ENCODE data around the gene CAMSAP1.
A peak's percentile ranks its signal among the peaks of the same experiment; 100 is the strongest.

Gene CAMSAP1

DNA sequence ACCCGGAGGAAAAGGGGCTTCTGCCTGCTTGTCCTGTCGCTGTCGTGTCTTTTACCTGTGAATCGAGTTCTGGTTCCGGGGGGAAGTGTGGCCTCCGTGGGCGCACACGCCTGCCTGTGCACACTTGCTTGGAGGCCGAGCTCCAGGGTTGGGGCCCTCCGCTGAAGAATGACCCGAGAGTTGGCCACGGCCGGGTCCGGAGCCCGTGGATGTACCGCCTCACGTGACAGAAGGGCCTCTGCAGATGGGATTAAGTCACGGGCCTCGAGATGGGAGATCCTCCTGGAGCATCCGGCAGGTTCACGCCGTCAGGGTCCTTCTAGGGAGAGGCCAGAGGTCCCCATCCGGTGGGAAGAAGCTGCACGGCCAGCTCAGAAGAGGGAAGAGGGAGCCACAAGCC lies 124.4 kb downstream of the CAMSAP1 start:
- Histone ChIP-seq H3K36me3 (ENCODE audit: control insufficient read depth in 2 of 2, insufficient read depth in 1 of 2, low read length in 2 of 2) (no peaks in the 10 kb centered on the region), H3K4me3 (ENCODE audit: low read depth, low read length) (no peak overlapping the region), H3K27ac (ENCODE audit: extremely low read depth, low read depth, low read length) (no peak overlapping the region), H3K9me3 (ENCODE audit: control insufficient read depth, insufficient read depth, low read depth, low read length) (no peaks in the 10 kb centered on the region), H3K4me1 (ENCODE audit: control insufficient read depth, insufficient read depth, low read length) (no peaks in the 10 kb centered on the region)
- ChIA-PET POLR2A (interaction anchor here (0.6 kb wide), 1 partner anchor 21 kb away, joined by 3 read pairs; no protein-coding TSS in a partner anchor), CTCF (interaction anchor here (0.6 to 0.8 kb wide), 3 partner anchors 311 to 631 kb away, joined by 3 to 6 read pairs (median 5); no protein-coding TSS in a partner anchor)
- 0 out of 2 replicates have a peak, but pooled peaks have one; percentile 29 for TF ChIP-seq ZNF10 (tag by site-specific recombination; IDR thresholded peaks at IDR 0.05)
- TF ChIP-seq, protein P1, sequence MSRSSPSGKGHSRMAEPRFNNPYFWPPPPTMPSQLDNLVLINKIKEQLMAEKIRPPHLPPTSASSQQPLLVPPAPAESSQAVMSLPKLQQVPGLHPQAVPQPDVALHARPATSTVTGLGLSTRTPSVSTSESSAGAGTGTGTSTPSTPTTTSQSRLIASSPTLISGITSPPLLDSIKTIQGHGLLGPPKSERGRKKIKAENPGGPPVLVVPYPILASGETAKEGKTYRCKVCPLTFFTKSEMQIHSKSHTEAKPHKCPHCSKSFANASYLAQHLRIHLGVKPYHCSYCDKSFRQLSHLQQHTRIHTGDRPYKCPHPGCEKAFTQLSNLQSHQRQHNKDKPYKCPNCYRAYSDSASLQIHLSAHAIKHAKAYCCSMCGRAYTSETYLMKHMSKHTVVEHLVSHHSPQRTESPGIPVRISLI (tag by site-specific recombination; IDR thresholded peaks at IDR 0.05) = no peak

DNA sequence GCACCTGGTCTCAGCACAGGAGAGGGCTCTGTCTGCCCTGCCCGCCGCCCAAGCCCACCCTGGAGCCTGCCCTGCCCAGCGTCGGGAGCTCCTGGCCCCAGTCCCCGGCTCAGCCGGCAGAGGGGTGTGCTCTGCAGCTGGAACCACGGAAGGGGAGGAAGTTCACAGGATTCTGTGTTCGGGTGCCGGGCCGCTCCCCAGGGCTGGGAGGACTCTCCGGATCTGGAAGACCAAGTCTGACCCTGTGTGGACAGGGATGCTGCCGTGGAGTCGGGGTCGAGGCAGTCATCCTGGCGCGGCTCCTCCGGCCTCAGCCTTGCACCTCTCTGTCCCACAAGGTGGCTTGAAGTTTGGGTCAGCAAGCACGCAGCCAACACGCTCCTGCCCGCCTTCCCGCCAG lies 126.7 kb downstream of the CAMSAP1 start:
- ChIA-PET CTCF (no interaction called here), POLR2A (no interaction called here)

DNA sequence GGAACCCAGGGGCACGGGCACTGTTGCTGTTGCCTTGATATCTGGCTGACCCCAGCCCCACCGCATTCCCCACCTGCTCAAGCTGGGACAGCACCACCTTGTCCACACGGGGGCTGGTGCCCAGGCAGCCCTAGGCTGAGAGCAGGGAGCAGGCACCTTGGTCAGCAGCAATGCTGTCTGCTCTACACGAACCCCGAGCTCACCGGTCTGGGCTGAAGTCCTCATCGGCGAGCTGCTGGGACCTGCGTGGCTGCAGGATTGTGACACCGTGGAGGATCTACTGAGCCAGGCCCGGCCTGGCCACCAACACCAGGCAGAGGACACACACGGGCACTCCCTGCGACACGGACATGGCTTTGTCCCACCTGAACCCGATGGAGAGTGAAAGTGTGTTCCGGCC lies 127.3 kb downstream of the CAMSAP1 start:
- H3K36me3 ChIP-seq (ENCODE audit: control insufficient read depth in 2 of 2, insufficient read depth in 1 of 2, low read length in 2 of 2) = no peaks in the 10 kb centered on the region
- no peak overlapping the region for H3K27ac ChIP-seq (ENCODE audit: extremely low read depth, low read depth, low read length)
- CTCF ChIA-PET = no interaction called here
- POLR2A ChIA-PET = no interaction called here
- no peaks in the 10 kb centered on the region for H3K4me1 ChIP-seq (ENCODE audit: control insufficient read depth, insufficient read depth, low read length)
- H3K4me3 ChIP-seq (ENCODE audit: low read depth, low read length) = no peak overlapping the region
- H3K9me3 ChIP-seq (ENCODE audit: control insufficient read depth, insufficient read depth, low read depth, low read length) = no peaks in the 10 kb centered on the region
- TF ChIP-seq, protein P2, sequence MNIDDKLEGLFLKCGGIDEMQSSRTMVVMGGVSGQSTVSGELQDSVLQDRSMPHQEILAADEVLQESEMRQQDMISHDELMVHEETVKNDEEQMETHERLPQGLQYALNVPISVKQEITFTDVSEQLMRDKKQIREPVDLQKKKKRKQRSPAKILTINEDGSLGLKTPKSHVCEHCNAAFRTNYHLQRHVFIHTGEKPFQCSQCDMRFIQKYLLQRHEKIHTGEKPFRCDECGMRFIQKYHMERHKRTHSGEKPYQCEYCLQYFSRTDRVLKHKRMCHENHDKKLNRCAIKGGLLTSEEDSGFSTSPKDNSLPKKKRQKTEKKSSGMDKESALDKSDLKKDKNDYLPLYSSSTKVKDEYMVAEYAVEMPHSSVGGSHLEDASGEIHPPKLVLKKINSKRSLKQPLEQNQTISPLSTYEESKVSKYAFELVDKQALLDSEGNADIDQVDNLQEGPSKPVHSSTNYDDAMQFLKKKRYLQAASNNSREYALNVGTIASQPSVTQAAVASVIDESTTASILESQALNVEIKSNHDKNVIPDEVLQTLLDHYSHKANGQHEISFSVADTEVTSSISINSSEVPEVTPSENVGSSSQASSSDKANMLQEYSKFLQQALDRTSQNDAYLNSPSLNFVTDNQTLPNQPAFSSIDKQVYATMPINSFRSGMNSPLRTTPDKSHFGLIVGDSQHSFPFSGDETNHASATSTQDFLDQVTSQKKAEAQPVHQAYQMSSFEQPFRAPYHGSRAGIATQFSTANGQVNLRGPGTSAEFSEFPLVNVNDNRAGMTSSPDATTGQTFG (tag by site-specific recombination; IDR thresholded peaks at IDR 0.05; ENCODE audit: borderline replicate concordance) = no peak
- TF ChIP-seq SP2 (tag by site-specific recombination; IDR thresholded peaks at IDR 0.05) = no peak
- no peak for TF ChIP-seq ZNF777 (tag by site-specific recombination; IDR thresholded peaks at IDR 0.05; ENCODE audit: borderline replicate concordance)
- no peak for TF ChIP-seq ZNF211 (tag by site-specific recombination; IDR thresholded peaks at IDR 0.05; ENCODE audit: low read depth)
- TF ChIP-seq, protein P3, sequence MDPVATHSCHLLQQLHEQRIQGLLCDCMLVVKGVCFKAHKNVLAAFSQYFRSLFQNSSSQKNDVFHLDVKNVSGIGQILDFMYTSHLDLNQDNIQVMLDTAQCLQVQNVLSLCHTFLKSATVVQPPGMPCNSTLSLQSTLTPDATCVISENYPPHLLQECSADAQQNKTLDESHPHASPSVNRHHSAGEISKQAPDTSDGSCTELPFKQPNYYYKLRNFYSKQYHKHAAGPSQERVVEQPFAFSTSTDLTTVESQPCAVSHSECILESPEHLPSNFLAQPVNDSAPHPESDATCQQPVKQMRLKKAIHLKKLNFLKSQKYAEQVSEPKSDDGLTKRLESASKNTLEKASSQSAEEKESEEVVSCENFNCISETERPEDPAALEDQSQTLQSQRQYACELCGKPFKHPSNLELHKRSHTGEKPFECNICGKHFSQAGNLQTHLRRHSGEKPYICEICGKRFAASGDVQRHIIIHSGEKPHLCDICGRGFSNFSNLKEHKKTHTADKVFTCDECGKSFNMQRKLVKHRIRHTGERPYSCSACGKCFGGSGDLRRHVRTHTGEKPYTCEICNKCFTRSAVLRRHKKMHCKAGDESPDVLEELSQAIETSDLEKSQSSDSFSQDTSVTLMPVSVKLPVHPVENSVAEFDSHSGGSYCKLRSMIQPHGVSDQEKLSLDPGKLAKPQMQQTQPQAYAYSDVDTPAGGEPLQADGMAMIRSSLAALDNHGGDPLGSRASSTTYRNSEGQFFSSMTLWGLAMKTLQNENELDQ (tag by site-specific recombination; IDR thresholded peaks at IDR 0.05; ENCODE audit: low read depth) = no peak

More for the DNA sequence above, 126.7 kb downstream of the CAMSAP1 start:
- Histone ChIP-seq H3K4me1 (ENCODE audit: control insufficient read depth, insufficient read depth, low read length) (no peaks in the 10 kb centered on the region), H3K4me3 (ENCODE audit: low read depth, low read length) (no peak overlapping the region), H3K27ac (ENCODE audit: extremely low read depth, low read depth, low read length) (no peak overlapping the region), H3K9me3 (ENCODE audit: control insufficient read depth, insufficient read depth, low read depth, low read length) (no peaks in the 10 kb centered on the region), H3K36me3 (ENCODE audit: control insufficient read depth in 2 of 2, insufficient read depth in 1 of 2, low read length in 2 of 2) (no peaks in the 10 kb centered on the region)
- TF ChIP-seq, protein P4, sequence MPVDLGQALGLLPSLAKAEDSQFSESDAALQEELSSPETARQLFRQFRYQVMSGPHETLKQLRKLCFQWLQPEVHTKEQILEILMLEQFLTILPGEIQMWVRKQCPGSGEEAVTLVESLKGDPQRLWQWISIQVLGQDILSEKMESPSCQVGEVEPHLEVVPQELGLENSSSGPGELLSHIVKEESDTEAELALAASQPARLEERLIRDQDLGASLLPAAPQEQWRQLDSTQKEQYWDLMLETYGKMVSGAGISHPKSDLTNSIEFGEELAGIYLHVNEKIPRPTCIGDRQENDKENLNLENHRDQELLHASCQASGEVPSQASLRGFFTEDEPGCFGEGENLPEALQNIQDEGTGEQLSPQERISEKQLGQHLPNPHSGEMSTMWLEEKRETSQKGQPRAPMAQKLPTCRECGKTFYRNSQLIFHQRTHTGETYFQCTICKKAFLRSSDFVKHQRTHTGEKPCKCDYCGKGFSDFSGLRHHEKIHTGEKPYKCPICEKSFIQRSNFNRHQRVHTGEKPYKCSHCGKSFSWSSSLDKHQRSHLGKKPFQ (tag by site-specific recombination; IDR thresholded peaks at IDR 0.05) = no peak
- TF ChIP-seq ZNF24 (tag by site-specific recombination; IDR thresholded peaks at IDR 0.05) (no peak), ZNF843 (tag by site-specific recombination; IDR thresholded peaks at IDR 0.05) (no peak), ZNF549 (tag by site-specific recombination; IDR thresholded peaks at IDR 0.05) (no peak), ZXDB (tag by site-specific recombination; IDR thresholded peaks at IDR 0.05) (no peak), YY1 (tag by site-specific recombination; IDR thresholded peaks at IDR 0.05) (no peak), ZNF707 (tag by site-specific recombination; IDR thresholded peaks at IDR 0.05) (no peak), ZNF157 (tag by site-specific recombination; IDR thresholded peaks at IDR 0.05) (no peak), ZEB2 (tag by site-specific recombination; IDR thresholded peaks at IDR 0.05) (no peak), KLF16 (tag by site-specific recombination; IDR thresholded peaks at IDR 0.05) (no peak), BCL11A (tag by site-specific recombination; IDR thresholded peaks at IDR 0.05; ENCODE audit: low read depth) (no peak), ZNF2 (tag by site-specific recombination; IDR thresholded peaks at IDR 0.05) (no peak), TRIM28 (IDR thresholded peaks at IDR 0.05; ENCODE audit: borderline replicate concordance, low read length) (no peak), TCF7L2 (IDR thresholded peaks at IDR 0.05; ENCODE audit: borderline replicate concordance, low read depth, low read length) (no peak)
- TF ChIP-seq, protein P5, sequence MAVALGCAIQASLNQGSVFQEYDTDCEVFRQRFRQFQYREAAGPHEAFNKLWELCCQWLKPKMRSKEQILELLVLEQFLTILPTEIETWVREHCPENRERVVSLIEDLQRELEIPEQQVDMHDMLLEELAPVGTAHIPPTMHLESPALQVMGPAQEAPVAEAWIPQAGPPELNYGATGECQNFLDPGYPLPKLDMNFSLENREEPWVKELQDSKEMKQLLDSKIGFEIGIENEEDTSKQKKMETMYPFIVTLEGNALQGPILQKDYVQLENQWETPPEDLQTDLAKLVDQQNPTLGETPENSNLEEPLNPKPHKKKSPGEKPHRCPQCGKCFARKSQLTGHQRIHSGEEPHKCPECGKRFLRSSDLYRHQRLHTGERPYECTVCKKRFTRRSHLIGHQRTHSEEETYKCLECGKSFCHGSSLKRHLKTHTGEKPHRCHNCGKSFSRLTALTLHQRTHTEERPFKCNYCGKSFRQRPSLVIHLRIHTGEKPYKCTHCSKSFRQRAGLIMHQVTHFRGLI (tag by site-specific recombination; IDR thresholded peaks at IDR 0.05) = no peak
- TF ChIP-seq, protein P6, sequence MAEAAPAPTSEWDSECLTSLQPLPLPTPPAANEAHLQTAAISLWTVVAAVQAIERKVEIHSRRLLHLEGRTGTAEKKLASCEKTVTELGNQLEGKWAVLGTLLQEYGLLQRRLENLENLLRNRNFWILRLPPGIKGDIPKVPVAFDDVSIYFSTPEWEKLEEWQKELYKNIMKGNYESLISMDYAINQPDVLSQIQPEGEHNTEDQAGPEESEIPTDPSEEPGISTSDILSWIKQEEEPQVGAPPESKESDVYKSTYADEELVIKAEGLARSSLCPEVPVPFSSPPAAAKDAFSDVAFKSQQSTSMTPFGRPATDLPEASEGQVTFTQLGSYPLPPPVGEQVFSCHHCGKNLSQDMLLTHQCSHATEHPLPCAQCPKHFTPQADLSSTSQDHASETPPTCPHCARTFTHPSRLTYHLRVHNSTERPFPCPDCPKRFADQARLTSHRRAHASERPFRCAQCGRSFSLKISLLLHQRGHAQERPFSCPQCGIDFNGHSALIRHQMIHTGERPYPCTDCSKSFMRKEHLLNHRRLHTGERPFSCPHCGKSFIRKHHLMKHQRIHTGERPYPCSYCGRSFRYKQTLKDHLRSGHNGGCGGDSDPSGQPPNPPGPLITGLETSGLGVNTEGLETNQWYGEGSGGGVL (tag by site-specific recombination; IDR thresholded peaks at IDR 0.05) = no peak
- TF ChIP-seq, protein P7, sequence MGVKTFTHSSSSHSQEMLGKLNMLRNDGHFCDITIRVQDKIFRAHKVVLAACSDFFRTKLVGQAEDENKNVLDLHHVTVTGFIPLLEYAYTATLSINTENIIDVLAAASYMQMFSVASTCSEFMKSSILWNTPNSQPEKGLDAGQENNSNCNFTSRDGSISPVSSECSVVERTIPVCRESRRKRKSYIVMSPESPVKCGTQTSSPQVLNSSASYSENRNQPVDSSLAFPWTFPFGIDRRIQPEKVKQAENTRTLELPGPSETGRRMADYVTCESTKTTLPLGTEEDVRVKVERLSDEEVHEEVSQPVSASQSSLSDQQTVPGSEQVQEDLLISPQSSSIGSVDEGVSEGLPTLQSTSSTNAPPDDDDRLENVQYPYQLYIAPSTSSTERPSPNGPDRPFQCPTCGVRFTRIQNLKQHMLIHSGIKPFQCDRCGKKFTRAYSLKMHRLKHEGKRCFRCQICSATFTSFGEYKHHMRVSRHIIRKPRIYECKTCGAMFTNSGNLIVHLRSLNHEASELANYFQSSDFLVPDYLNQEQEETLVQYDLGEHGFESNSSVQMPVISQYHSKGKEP (tag by site-specific recombination; IDR thresholded peaks at IDR 0.05) = no peak
